Left ventricle myocardium superior (tissue), 1 donor: ENCODE results near the gene TSPEAR. TPM values are rescaled to one million over a fixed set of nuclear protein-coding genes. Genes with fewer than 3 reads are reported as not detected.
"Not testable (repeated sequence)": the region's sequence is repeated elsewhere in the genome, so short reads cannot be mapped to it uniquely, and the experiment has no call there.

ENCODE experiments used
- ATAC-seq: fragments of 200-7000 bp; cut with Tn5 transposase; one replicate; pipeline ENCODE4 v1.9.1; 2020; ENCODE audit warnings: mild to moderate bottlenecking, moderate library complexity
- DNase-seq: peaks from one replicate; pipeline ENCODE4 v3.0.0-alpha.2; 2020
- intact Hi-C: fragments of 100-400 bp; cut with micrococcal nuclease; formaldehyde crosslinking; loops from one replicate; pipeline ENCODE4 v1.11.0; 2022
- total RNA-seq: library from RNA; stranded (reverse); fragmentation: NEBNext Ultra II Directional; extraction: Animal tissue kit (Norgen Biotek cat#: 25700); gene quantifications from one replicate; pipeline ENCODE4 v1.2.1, GENCODE V29; 2021
- donor health status: DM: no; HTN: yes; CAD: no; lungs with severe emphysema.

Gene TSPEAR
- total RNA-seq, 1 donor from 2014 or later: 2.7 TPM

GRCh38 chr21:44706706-44707581 is 4.4 kb downstream of the TSPEAR start:
- no peak for ATAC-seq
- intact Hi-C loops: no loop called here

GRCh38 chr21:44706026-44706705 is 5.2 kb downstream of the TSPEAR start:
- intact Hi-C loops: no loop called here
- DNase-seq (no peak), ATAC-seq (no peak)

More at GRCh38 chr21:44706706-44707581, 4.4 kb downstream of the TSPEAR start:
- no peak for DNase-seq

DNA sequence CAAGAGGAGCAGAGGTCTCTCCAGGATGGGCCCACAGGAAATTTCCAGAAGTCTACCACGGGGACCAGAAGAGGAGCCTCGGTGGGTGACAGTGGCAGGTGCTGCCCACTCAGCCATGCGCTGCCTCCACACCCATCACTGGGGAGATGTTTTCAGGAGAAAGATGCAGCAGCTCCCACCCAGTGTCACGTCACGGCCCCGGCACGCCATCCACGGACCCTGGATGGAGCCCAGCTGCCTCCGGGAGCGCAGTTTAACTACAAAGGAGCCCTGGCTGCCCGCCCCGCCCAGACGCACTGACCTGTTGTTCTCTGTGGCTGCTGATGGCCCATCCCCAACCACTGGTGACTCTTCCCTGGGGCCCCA is 6.8 kb downstream of the TSPEAR start:
- intact Hi-C loops: no loop called here
- DNase-seq (no peak), ATAC-seq (no peak)

GRCh38 chr21:44703731-44704635 is 7.4 kb downstream of the TSPEAR start:
- DNase-seq: no peak
- no peak for ATAC-seq
- intact Hi-C loops: no loop called here

GRCh38 chr21:44702973-44703730 is 8.2 kb downstream of the TSPEAR start:
- intact Hi-C loops: no loop called here
- DNase-seq (no peak), ATAC-seq (no peak)

- intact Hi-C loops: no loop called here
- ATAC-seq (no peak), DNase-seq (no peak)
These were observed 9.0 kb downstream of the TSPEAR start for GRCh38 chr21:44702111-44702972.

GRCh38 chr21:44701541-44701940 is 9.8 kb downstream of the TSPEAR start:
- DNase-seq (no peak), ATAC-seq (no peak)
- intact Hi-C loops: no loop called here

- DNase-seq: no peak
- ATAC-seq: no peak
- intact Hi-C loops: no loop called here
These were observed 10.4 kb downstream of the TSPEAR start for GRCh38 chr21:44701023-44701400.

DNA sequence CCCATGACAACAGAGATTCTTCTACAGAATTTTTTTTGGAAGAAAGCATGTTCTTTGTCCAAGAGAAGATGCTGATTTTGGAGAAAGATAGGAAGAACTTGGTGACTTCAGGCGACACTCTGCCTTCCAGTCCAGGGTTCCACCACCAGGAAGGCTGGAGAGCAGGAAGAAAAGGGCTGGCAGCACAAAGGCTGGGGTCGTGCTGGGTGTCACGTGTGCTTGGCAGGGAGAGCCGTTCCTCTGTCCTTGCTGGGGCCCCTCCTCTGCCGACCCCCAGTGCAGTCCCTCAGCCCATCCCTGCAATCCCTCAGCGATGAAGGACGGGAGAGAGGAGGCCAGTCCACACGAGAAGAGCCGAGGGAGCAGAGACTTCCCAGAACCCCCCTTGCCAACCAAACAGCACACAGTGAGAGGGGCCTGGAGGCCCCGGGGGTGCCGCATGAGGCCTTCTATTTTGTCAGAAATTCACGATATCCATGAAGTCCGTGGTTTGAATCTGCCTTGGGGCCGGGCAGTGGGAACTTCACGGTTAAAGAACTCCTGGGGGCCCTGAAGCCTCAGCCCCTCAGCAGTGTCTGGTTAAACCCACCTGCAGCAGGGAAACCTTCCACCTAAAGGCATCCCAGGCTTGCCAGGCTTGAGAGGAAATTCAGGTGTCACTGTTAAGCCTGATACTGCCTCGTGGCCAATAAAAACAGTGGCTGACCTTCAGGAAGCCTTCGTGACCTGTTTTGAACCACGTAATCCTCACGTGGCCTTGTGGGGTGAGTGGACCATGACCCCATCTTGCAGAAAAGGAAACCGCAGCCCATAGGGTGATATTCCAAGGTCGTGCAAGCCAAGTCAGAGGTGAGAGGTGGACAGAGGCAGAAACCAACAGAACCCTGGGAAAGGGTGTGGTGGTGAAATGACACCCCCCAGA is 11.0 kb downstream of the TSPEAR start:
- no peak for ATAC-seq

GRCh38 chr21:44699502-44700001 is 11.8 kb downstream of the TSPEAR start:
- ATAC-seq (no peak), DNase-seq (no peak)
- intact Hi-C loops: no loop called here

More for the DNA sequence above, 11.0 kb downstream of the TSPEAR start:
- intact Hi-C loops: no loop called here
- no peak for DNase-seq

DNA sequence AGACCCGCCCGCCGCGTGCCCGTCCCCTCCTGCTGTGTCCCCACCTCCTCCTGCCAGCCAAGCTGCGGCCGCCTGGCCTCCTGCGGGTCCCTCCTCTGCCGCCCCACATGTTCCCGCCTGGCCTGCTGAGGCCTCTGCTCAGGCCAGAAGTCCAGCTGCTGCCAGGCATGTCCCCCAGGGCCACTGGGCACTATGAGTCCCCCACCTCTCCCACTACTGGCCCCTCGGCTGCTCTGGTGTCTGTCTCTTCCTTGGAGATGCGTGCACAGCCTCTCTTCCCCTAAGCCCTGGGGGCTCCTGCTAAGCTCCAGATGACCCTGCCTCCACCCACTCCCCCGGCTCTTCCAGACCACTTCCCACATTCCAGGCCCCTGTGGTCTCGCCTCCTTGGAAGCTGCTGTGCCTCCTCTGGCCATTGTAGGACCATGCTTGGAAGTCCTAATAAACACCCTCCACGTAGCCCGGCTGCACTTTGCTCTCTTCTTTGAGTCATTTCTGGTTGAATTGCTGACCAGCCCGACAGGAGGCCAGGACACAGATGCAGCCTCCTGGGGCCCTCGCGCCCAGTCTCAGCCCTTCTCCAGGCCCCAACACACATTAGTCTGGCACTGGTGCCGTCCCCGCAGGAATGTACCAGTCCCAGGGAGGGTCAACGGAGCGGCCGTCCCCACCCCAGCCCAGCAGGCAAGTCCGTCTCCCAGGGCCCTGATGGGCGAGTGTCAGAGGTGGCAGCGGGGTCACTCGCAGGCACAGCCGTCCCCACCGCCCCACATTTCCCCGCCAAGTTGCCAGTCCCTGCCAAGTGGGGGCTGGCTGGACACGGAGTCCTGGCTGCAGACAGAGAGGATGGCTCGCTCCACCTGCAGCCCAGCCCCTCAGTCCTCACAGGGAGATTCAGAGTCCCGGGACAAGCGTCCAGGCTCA is 13.3 kb downstream of the TSPEAR start:
- intact Hi-C loops: no loop called here
- peak; percentile 28 for ATAC-seq
- no peak for DNase-seq

DNA sequence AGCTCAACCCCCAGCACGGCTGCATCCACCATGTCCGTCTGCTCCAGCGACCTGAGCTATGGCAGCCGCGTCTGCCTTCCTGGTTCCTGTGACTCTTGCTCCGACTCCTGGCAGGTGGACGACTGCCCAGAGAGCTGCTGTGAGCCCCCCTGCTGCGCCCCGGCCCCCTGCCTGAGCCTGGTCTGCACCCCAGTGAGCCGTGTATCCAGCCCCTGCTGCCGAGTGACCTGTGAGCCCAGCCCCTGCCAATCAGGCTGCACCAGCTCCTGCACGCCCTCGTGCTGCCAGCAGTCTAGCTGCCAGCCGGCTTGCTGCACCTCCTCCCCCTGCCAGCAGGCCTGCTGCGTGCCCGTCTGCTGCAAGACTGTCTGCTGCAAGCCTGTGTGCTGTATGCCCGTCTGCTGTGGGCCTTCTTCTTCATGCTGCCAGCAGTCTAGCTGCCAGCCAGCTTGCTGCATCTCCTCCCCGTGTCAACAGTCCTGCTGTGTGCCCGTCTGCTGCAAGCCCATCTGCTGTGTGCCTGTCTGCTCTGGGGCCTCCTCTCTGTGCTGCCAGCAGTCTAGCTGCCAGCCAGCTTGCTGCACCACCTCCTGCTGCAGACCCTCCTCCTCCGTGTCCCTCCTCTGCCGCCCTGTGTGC is 14.1 kb downstream of the TSPEAR start, which contains the start of gene KRTAP10-12:
Gene KRTAP10-12 (plus strand): TSS at position 1 of the 639 bp plus-strand sequence. CDS start 30 bp downstream, at position 31.
- DNase-seq, intact Hi-C loops, ATAC-seq: not testable (repeated sequence)

- DNase-seq: no peak
- intact Hi-C loops: no loop called here
- ATAC-seq: no peak
These were observed 14.8 kb downstream of the TSPEAR start for GRCh38 chr21:44696572-44696971.

GRCh38 chr21:44695641-44696040 is 15.7 kb downstream of the TSPEAR start:
- ATAC-seq (no peak), DNase-seq (no peak)
- intact Hi-C loops: no loop called here

DNA sequence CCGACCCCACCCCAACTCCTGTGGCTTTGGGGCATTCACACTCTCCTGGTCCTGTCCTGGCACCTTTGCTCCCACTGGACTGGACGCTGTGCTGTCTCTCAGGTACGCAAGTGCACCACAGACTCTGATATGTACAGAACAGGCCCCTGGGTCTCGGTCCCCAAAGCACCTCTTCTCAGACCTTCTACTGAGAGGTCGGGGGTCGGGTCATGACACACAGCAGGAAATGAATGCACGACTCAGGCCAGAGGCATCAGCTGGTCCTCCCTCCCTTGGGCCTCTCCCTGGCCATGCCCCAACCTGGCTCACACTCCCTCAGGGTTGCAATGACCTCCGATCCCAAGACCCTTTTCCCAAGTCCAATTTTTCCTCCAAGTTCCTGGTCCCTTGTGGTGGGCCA is 16.2 kb downstream of the TSPEAR start:
- no peak for DNase-seq
- no peak for ATAC-seq
- intact Hi-C loops: no loop called here
